ENCODE measurements around the gene BBX. TPM values are rescaled to one million over a fixed set of nuclear protein-coding genes. Genes with fewer than 3 reads are reported as not detected.

Gene BBX
- total RNA-seq, 1 donor from 2014 or later: 54.1 TPM

GRCh38 chr3:107765524-107765923 lies 242.8 kb downstream of the BBX start:
- Mint-ChIP-seq H3K27me3 (no peaks in the 10 kb centered on the region), H3K36me3 (ENCODE audit: insufficient read depth) (peaks cover 13% of the 10 kb centered on the region), H3K9me3 (ENCODE audit: low read depth) (no peaks in the 10 kb centered on the region), H3K4me1 (ENCODE audit: low read depth) (peaks cover 3% of the 10 kb centered on the region), H3K4me3 (ENCODE audit: low read depth) (no peak overlapping the region), H3K27ac (no peak overlapping the region)
- DNase-seq (ENCODE audit: low spot score, unreplicated experiment): no peak
- TF ChIP-seq CTCF (IDR thresholded peaks at IDR 0.05; ENCODE audit: unreplicated experiment): no peak

- Mint-ChIP-seq H3K4me3 (ENCODE audit: low read depth) (no peak overlapping the region), H3K4me1 (ENCODE audit: low read depth) (peaks cover 26% of the 10 kb centered on the region), H3K27me3 (no peaks in the 10 kb centered on the region), H3K36me3 (ENCODE audit: insufficient read depth) (peaks cover 19% of the 10 kb centered on the region), H3K9me3 (ENCODE audit: low read depth) (peaks cover 4% of the 10 kb centered on the region), H3K27ac (no peak overlapping the region)
- DNase-seq (ENCODE audit: low spot score, unreplicated experiment): no peak
- TF ChIP-seq CTCF (IDR thresholded peaks at IDR 0.05; ENCODE audit: unreplicated experiment): no peak
These were observed 245.3 kb downstream of the BBX start for GRCh38 chr3:107767897-107768605.

- Mint-ChIP-seq H3K27ac (no peak overlapping the region), H3K4me3 (ENCODE audit: low read depth) (no peak overlapping the region), H3K9me3 (ENCODE audit: low read depth) (peaks cover 4% of the 10 kb centered on the region), H3K27me3 (no peaks in the 10 kb centered on the region), H3K4me1 (ENCODE audit: low read depth) (peaks cover 26% of the 10 kb centered on the region), H3K36me3 (ENCODE audit: insufficient read depth) (peaks cover 20% of the 10 kb centered on the region)
- TF ChIP-seq CTCF (IDR thresholded peaks at IDR 0.05; ENCODE audit: unreplicated experiment): no peak
- DNase-seq (ENCODE audit: low spot score, unreplicated experiment): no peak
These were observed 247.1 kb downstream of the BBX start for GRCh38 chr3:107769882-107770281.

GRCh38 chr3:107772016-107772415 lies 249.3 kb downstream of the BBX start:
- H3K4me3 Mint-ChIP-seq (ENCODE audit: low read depth): no peak overlapping the region
- peaks cover 4% of the 10 kb centered on the region for H3K9me3 Mint-ChIP-seq (ENCODE audit: low read depth)

GRCh38 chr3:107775974-107776373 lies 253.2 kb downstream of the BBX start:
- Mint-ChIP-seq H3K27me3 (no peaks in the 10 kb centered on the region), H3K4me1 (ENCODE audit: low read depth) (peaks cover 18% of the 10 kb centered on the region), H3K4me3 (ENCODE audit: low read depth) (no peak overlapping the region), H3K9me3 (ENCODE audit: low read depth) (peaks cover 4% of the 10 kb centered on the region), H3K36me3 (ENCODE audit: insufficient read depth) (peaks cover 22% of the 10 kb centered on the region), H3K27ac (no peak overlapping the region)
- TF ChIP-seq CTCF (IDR thresholded peaks at IDR 0.05; ENCODE audit: unreplicated experiment): no peak
- DNase-seq (ENCODE audit: low spot score, unreplicated experiment): no peak

More at GRCh38 chr3:107772016-107772415, 249.3 kb downstream of the BBX start:
- no peak for DNase-seq (ENCODE audit: low spot score, unreplicated experiment)
- Mint-ChIP-seq H3K27ac (no peak overlapping the region), H3K36me3 (ENCODE audit: insufficient read depth) (peaks cover 13% of the 10 kb centered on the region), H3K4me1 (ENCODE audit: low read depth) (peaks cover 26% of the 10 kb centered on the region), H3K27me3 (no peaks in the 10 kb centered on the region)
- TF ChIP-seq CTCF (IDR thresholded peaks at IDR 0.05; ENCODE audit: unreplicated experiment): no peak
